NOMO-1 treated with dmso at 0.1 percent for 144 hours (cell line): ENCODE measurements around the gene KRT13.
"Not testable (repeated sequence)": the region's sequence is repeated elsewhere in the genome, so short reads cannot be mapped to it uniquely, and the experiment has no call there.

ENCODE experiments used
- DNase-seq: peaks from one replicate; lab custom pipeline; 2025; ENCODE audit not compliant: unreplicated experiment; lab: John Stamatoyannopoulos, UW

Gene KRT13

GRCh38 chr17:41505007-41505808 is at the start of gene KRT13:
Gene KRT13, minus strand, starts transcription at chr17:41505612. Its CDS starts 62 bp downstream, at chr17:41505550.
- no peak for DNase-seq

- no peak for DNase-seq
Measured at GRCh38 chr17:41553987-41554680, 48.7 kb upstream of the KRT13 start.

- no peak for DNase-seq
Measured at GRCh38 chr17:41553176-41553575, 47.8 kb upstream of the KRT13 start.

GRCh38 chr17:41552455-41552854 is 47.0 kb upstream of the KRT13 start:
- DNase-seq, result no peak

GRCh38 chr17:41551365-41551764 is 46.0 kb upstream of the KRT13 start:
- DNase-seq, result no peak

GRCh38 chr17:41549596-41550039 is 44.2 kb upstream of the KRT13 start:
- DNase-seq, result no peak

GRCh38 chr17:41548844-41549595 is 43.6 kb upstream of the KRT13 start:
- DNase-seq, result peak; percentile 68

GRCh38 chr17:41547921-41548843 is 42.8 kb upstream of the KRT13 start:
- peak; percentile 43 for DNase-seq

GRCh38 chr17:41547378-41547841 is 42.0 kb upstream of the KRT13 start:
- DNase-seq, result no peak

GRCh38 chr17:41546819-41547218 is 41.4 kb upstream of the KRT13 start:
- DNase-seq, result no peak

GRCh38 chr17:41545829-41546410 is 40.5 kb upstream of the KRT13 start:
- no peak for DNase-seq

GRCh38 chr17:41544935-41545334 is 39.5 kb upstream of the KRT13 start:
- no peak for DNase-seq

GRCh38 chr17:41544491-41544892 is 39.1 kb upstream of the KRT13 start:
- DNase-seq, result no peak

GRCh38 chr17:41542786-41543185 is 37.4 kb upstream of the KRT13 start:
- not testable (repeated sequence) for DNase-seq

- no peak for DNase-seq
Measured at GRCh38 chr17:41542357-41542756, 36.9 kb upstream of the KRT13 start.

GRCh38 chr17:41540921-41541625 is 35.7 kb upstream of the KRT13 start:
- DNase-seq, result no peak

GRCh38 chr17:41539979-41540701 is 34.7 kb upstream of the KRT13 start:
- no peak for DNase-seq

- DNase-seq, result no peak
Measured at GRCh38 chr17:41539071-41539492, 33.7 kb upstream of the KRT13 start.

- DNase-seq, result no peak
Measured at GRCh38 chr17:41538565-41538991, 33.2 kb upstream of the KRT13 start.
